HG02970 (cell line): Measurements from ENCODE around the gene PDCD1.

ENCODE experiments used
- ATAC-seq: cut with Tn5 transposase; IDR thresholded peaks from one replicate; pipeline ENCODE4 v1.9.1; 2021; ENCODE audit warnings: mild to moderate bottlenecking, moderate library complexity, moderate number of reproducible peaks; ENCODE audit not compliant: unreplicated experiment, low FRiP score

Gene PDCD1

DNA sequence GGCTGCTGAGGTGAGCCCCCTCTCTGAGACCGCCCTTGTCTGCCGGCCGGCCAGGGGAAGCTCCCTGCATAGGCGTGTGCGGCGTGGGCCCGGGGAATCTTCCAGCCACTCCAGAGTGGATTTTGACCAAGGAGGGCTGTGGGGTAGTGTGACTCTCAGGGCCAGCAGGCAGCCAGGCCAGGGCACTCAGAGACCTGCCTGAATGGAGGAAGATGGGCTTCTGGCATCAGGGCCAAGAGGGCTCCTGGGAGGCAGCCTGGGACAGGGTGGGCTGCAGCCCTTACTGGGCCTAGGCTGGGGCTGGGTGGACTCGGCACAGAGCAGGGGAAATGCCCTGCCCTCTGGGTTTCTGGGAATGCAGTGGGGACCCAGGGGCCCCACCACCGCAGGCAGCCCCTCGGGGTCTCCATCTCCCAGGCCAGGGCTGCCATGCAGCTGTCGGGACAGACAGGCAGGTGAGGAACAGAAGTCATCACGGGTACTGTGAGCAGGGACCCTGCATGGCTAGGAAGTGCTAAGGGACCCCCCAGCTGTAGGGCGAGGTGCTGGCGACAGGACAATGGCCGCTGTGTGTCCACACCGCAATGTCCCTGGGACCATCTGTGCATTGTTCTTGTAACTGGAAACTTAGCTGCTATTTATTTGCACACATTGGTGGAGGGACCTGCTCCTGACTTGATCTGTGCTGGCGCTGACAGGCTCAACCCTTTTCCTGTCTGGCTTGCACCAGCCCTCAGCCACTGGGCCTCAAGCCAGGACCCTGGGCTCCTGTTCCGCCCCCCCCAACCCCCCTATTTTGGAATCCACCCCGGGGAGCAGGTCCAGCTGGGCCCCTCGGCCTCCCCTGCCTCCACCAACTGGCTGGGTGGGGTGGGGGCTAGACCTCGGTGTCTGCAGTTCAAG lies 4.1 kb downstream of the PDCD1 start:
- ATAC-seq: no peak

DNA sequence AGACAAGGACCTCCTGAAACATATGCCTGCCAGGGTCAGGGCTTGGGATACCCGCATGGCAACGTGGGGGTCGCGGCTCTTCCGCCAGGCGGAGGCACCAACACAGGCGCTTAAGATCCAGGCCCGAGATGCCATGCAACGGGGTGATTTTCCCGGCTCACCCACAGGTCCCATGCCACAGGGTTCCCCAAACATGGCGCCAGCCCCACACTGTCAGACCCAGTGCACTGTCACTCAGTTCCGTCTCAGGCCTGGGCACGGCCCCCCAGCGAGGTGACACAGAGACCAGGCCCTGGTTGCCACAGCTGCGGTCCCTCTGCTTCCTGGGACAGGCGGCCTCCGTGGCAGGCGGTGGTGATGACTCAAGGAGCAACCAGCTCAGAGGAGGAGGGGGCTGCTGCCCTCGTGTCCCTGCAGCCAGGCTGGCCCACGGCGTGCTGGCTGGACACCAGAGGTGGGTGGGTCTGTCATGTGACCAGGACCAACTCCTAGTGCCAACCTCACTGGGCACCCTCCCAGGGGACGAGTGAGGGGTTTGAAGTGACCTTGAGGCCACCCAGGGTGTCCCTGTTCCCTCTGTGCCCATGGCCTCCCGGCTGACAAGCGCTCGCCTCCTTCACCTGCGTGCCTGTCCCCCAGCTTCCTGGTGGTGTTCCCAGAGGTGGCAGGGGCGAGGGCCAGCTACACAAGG lies 4.9 kb downstream of the PDCD1 start:
- no peak for ATAC-seq

DNA sequence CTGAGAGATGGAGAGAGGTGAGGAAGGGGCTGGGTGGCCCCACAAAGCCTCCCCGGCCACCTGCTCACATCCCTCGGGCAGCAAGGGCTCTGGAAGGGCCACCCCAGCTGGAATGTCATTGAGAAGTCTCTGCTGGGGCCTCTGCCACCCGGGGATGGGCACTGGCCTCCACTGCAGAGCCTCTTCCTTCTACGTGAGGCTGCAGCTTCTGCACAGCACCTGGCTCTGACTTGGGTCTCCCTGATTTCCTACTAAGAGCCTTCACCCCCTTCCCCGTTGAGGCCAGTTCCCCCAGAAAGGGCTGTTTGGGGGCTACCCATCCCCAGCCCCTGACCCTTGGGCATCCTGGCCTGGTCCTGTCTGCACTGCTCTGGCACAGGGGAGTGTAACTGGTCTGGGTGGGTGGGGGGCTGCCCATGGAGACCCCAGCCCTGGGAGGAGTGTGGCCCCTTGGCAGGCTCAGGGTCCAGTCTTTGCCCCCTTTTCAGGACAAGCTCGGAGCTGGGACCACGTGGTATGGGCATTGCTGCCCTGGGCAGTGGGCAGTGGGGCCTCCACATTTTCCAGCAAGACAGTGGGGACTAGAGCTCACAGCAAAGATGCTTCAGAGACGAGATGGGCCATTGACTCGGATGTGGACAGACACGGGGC lies 5.6 kb downstream of the PDCD1 start:
- ATAC-seq: no peak

GRCh38 chr2:241852116-241852980 lies 6.3 kb downstream of the PDCD1 start:
- ATAC-seq: no peak

- ATAC-seq: no peak
These were observed 7.2 kb downstream of the PDCD1 start for GRCh38 chr2:241851325-241852115.

DNA sequence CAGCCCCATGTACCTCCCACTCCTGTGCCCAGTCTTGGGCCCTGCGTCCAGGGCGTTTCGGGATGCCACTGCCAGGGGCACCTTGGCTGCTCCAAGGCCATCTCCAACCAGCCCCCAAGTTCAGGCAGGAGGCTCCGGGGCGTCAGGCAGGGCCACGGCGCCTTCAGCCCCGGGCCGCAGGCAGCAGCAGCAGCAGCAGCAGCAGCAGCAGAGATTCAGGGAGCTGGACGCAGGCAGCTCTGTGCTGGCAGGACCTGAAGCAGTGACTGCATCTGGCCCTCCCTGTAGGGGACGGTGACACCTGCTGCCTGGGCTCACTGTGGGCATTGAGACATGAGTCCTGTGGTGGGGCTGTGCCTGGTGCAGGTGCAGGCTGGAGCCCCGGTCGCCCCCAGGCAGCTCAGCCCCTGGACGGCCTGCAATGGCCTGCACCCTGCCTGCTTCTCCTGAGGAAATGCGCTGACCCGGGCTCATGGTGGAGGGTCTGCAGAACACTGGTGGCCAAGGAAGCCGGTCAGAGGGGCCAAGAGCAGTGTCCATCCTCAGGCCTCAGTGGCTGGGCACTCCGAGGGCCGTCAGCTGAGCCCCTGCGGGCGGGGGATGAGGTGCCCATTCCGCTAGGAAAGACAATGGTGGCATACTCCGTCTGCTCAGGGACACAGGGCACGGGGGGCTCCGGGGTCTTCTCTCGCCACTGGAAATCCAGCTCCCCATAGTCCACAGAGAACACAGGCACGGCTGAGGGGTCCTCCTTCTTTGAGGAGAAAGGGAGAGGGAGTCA lies 8.0 kb downstream of the PDCD1 start:
- ATAC-seq: no peak

- no peak for ATAC-seq
These were observed 8.8 kb downstream of the PDCD1 start for GRCh38 chr2:241849616-241850543.

DNA sequence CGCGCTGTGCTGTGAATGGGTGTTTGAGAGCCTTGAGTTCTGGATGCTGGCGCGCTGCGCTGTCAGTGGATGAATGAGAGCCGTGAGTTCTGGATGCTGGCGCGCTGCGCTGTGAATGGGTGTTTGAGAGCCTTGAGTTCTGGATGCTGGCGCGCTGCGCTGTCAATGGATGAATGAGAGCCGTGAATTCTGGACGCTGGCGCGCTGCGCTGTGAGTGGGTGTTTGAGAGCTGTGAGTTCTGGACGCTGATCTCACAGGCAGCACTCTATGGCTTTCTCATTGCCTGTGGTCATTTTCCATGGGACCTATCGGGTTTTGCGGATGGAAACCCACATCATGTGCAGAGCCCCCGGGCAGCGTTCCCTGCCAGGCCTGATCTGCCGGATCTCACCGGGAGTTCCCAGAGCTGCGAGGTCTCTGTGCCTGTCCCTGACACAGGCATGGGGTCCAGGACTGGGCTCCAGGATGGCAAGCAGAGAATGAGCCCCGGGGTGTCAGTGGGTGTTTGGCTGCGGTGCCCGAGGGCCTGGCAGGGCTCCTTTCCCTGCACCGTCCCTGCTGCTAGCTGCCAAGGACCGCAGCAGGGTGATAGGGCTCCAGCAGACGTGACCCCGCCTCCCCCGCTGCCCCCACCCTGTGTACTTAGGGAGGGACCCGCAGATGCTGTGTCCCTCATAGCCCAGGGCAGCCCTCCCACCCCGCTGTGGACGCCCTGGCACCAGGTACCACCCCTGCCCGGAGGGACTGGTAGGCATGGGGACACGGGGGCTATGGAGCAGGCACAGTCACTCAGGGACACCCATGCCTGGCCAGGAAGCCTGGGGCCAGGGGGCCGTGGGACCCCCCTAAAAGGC lies 9.7 kb downstream of the PDCD1 start:
- no peak for ATAC-seq

DNA sequence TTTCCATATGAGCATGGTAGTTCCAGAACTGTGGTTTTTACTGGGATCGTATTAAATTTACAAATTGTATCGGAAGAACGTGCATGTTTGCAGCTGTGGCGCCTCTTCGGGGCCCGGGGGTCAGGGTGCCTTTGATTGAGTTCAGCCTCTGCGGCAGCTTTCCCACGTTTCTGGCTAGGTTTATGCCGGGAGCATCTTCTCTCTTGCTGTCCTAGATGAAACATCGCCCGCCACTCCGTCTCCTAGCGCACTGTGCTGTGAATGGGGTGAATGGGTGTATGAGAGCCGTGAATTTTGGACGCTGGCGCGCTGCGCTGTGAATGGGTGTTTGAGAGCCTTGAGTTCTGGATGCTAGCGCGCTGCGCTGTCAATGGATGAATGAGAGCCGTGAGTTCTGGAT lies 12.3 kb downstream of the PDCD1 start:
- ATAC-seq: no peak

GRCh38 chr2:241844831-241845578 lies 13.7 kb downstream of the PDCD1 start:
- ATAC-seq: no peak

DNA sequence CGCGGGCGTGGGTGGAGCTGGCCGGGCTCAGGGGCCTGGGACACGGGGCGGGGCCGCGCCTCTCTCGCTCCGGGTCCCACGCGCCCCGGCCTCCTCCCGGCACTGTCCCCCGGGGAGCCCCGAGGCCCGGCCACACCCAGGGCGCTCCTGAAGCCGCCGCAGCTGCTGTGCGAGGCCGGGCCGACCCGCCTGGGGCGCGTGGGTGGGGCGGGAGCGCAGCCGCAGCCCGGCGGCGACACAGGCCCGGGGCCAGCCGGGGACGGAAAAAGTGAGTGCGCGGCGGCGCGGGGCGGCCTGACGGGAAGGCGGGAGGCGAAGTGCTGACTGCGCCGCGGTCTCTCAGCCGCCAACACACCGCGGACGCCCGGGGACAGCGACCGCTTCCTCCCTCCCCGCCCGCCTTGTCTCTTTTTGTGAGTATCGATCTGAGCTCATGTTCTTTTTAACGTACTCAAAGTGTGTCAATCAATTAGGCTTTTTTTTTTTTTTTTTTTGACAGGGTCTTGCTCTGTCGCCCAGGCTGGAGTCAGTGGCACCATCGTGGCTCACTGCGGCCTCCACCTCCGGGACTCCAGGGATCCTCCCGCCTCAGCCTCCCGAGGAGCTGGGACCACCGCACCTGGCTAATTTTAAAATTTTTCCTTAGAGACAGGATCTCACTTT lies 14.5 kb downstream of the PDCD1 start:
- peak; percentile 65 for ATAC-seq

DNA sequence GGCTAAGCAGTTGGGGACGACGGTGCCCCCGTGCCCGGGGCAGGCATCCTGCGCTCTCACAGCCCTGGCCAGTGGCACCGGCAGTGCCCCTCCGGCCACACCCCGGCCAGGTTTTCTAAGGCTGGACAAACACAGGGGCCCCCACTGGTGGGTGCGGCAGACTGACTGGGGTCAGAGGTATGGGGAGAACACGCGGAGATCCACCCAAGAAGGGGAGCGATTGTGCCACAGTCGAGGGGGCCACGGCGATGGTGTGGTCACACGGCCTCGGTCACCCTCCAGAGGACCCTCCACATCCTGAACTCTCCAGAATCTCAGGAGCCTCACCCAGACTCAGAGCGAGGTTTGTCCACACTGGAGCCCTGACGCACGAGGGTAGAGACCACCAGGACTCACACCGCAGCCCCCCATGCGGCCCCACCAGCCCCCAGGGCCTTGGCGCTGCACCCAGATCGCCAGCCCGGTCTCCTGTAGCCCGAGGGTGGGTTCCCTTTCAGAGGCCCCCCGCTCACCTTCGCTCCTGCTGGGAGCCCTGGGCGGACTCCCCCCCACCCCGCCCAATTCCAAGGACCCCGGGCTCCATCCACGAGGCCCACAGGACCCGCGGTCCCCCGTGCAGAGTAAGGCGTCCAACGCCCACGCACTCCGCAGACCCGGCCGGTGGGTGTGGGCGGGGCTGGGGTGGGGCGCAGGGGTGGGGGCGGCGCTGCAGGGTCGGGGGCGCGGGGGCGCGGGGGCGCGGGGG lies 15.2 kb downstream of the PDCD1 start:
- ATAC-seq: no peak

GRCh38 chr2:241842620-241843211 lies 16.0 kb downstream of the PDCD1 start:
- peak; percentile 43 for ATAC-seq

- ATAC-seq: no peak
These were observed 16.7 kb downstream of the PDCD1 start for GRCh38 chr2:241842067-241842415.
